ENCODE results near the gene APLP2.

APLP2 gene

DNA sequence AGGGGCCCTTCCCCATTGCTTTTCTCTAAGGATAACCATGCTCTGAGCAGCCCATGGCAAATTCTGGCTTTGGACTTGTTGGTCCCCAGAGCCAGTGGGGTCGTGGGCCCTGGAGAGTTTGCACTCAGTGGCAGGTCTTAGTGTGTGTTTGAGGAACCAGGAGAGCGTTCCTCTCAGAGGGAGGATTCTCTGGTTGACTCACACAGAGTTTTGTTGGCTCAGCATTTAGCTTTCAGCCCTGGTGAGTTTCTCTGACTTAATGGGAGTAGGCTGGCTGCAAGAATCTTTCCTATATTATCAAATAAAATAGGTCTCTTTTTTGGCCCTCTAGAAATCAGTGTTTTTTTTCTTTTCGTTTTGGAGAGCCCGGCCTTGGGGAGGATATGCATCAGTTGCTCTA, 110.8 kb downstream of the APLP2 start:
- DNase-seq: no peak
- Histone ChIP-seq H2BK5ac (ENCODE audit: low read length) (no peak overlapping the region), H3K4ac (ENCODE audit: low read depth, low read length) (no peak overlapping the region), H2BK120ac (ENCODE audit: low read depth, low read length) (no peak overlapping the region), H3K27ac (ENCODE audit: low read depth, low read length) (no peak overlapping the region), H3K56ac (ENCODE audit: low read length) (no peak overlapping the region), H3K18ac (ENCODE audit: low read length) (no peak overlapping the region), H3K79me1 (ENCODE audit: low read length) (no peaks in the 10 kb centered on the region), H3K23ac (ENCODE audit: low read length) (no peak overlapping the region), H3K27me3 (ENCODE audit: insufficient read depth, low read length, poor library complexity) (no peaks in the 10 kb centered on the region), H4K5ac (ENCODE audit: low read length) (no peak overlapping the region), H3K4me2 (ENCODE audit: low read length) (no peak overlapping the region), H4K8ac (ENCODE audit: low read depth, low read length) (no peak overlapping the region), H2BK15ac (replicated peaks; ENCODE audit: low read depth) (no peak overlapping the region), H3K36me3 (ENCODE audit: control insufficient read depth, insufficient read depth, low read length) (no peaks in the 10 kb centered on the region), H3K9ac (ENCODE audit: low read length) (no peak overlapping the region), H3K4me1 (ENCODE audit: control insufficient read depth, low read depth, low read length) (no peaks in the 10 kb centered on the region), H3K4me3 (ENCODE audit: low read length) (no peak overlapping the region), H3K79me2 (ENCODE audit: control insufficient read depth, insufficient read depth, low read length) (no peaks in the 10 kb centered on the region), H2AK5ac (ENCODE audit: low read length) (no peak overlapping the region)
- no CpG with 5 or more reads among the region's 4 CpGs for WGBS (ENCODE audit: extremely low coverage, insufficient coverage, low lambda C conversion rate)

DNA sequence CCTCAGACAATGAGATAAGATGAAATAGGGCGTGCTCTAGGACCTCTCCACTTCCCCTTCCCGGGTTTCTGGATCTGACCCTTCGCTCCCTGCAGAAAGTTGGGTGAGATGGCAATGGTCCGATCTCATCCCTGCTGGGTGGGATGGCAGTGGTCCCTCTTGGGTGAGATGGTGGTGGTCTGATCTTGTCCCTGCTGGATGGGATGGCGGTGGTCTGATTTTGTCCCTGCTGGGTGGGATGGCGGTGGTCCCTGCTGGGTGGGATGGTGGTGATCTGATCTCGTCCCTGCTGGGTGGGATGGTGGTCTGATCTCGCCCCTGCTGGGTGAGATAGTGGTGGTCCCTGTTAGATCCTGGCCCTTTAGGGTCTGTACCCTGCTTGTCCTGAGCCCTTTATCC, 111.2 kb downstream of the APLP2 start:
- H3K4me1 ChIP-seq (ENCODE audit: control insufficient read depth, low read depth, low read length): no peaks in the 10 kb centered on the region
- H3K56ac ChIP-seq (ENCODE audit: low read length): no peak overlapping the region
- H2BK120ac ChIP-seq (ENCODE audit: low read depth, low read length): no peak overlapping the region
- no peak overlapping the region for H3K4me3 ChIP-seq (ENCODE audit: low read length)
- H3K27ac ChIP-seq (ENCODE audit: low read depth, low read length): no peak overlapping the region
- H3K4ac ChIP-seq (ENCODE audit: low read depth, low read length): no peak overlapping the region
- no peak overlapping the region for H3K23ac ChIP-seq (ENCODE audit: low read length)
- no peak overlapping the region for H2BK15ac ChIP-seq (replicated peaks; ENCODE audit: low read depth)
- H3K27me3 ChIP-seq (ENCODE audit: insufficient read depth, low read length, poor library complexity): no peaks in the 10 kb centered on the region
- no CpG with 5 or more reads among the region's 8 CpGs for WGBS (ENCODE audit: extremely low coverage, insufficient coverage, low lambda C conversion rate)
- H3K18ac ChIP-seq (ENCODE audit: low read length): no peak overlapping the region
- no peak for DNase-seq
- no peak overlapping the region for H3K4me2 ChIP-seq (ENCODE audit: low read length)
- no peak overlapping the region for H2BK5ac ChIP-seq (ENCODE audit: low read length)
- no peaks in the 10 kb centered on the region for H3K79me1 ChIP-seq (ENCODE audit: low read length)
- H4K5ac ChIP-seq (ENCODE audit: low read length): no peak overlapping the region
- H3K36me3 ChIP-seq (ENCODE audit: control insufficient read depth, insufficient read depth, low read length): no peaks in the 10 kb centered on the region
- no peaks in the 10 kb centered on the region for H3K79me2 ChIP-seq (ENCODE audit: control insufficient read depth, insufficient read depth, low read length)
- no peak overlapping the region for H4K8ac ChIP-seq (ENCODE audit: low read depth, low read length)
- H3K9ac ChIP-seq (ENCODE audit: low read length): no peak overlapping the region
- no peak overlapping the region for H2AK5ac ChIP-seq (ENCODE audit: low read length)

DNA sequence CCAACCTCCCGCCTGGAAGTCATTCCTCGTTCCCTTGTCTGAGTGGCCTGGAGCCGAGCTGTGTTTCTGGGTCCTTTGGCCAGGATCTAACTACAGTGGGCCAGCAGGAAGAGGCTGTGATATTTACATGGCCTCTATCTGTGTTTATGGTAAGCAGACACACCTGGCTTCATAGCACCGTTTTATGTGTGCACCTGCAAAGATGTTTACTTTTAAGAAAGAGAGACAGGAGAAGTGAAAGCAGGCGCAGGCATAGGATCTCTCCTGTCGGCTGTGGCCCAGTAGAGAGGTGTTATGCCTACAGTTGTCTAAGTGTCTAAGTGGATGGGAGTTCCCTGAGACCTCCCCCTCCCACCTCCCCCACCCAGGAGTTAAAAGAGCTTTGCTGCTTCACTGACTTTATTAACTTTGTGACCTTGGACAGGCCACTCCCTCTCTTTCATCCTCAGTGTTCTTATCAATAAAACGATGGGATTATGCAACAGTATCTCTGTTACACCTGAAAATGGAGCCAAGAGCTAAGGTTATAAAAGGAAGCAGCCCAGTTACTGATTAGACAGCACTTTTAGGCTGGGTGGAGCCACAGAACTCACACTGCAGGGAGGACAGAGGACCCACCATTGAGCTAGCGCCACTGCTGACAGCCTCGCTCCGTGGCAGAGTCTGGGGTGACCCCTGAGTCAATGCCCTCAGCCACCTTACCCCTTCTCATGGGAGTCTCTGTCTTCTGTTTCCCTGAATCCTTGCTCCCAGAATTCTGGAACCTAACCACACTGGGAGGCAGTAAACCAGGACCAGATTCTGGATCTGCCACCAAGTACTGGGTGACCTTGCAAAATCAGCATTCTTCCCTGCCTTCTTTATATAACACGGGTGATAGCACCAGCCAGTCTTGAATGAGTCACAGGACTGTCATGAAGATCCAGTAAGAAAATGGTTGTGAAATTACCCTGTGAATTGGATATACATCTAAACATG, 111.9 kb downstream of the APLP2 start:
- Histone ChIP-seq H3K79me2 (ENCODE audit: control insufficient read depth, insufficient read depth, low read length) (no peaks in the 10 kb centered on the region), H3K27me3 (ENCODE audit: insufficient read depth, low read length, poor library complexity) (no peaks in the 10 kb centered on the region), H3K4me2 (ENCODE audit: low read length) (no peak overlapping the region), H4K8ac (ENCODE audit: low read depth, low read length) (no peak overlapping the region), H3K79me1 (ENCODE audit: low read length) (no peaks in the 10 kb centered on the region), H3K4me3 (ENCODE audit: low read length) (no peak overlapping the region), H3K36me3 (ENCODE audit: control insufficient read depth, insufficient read depth, low read length) (no peaks in the 10 kb centered on the region), H3K56ac (ENCODE audit: low read length) (no peak overlapping the region), H3K4me1 (ENCODE audit: control insufficient read depth, low read depth, low read length) (no peaks in the 10 kb centered on the region), H3K4ac (ENCODE audit: low read depth, low read length) (no peak overlapping the region), H3K27ac (ENCODE audit: low read depth, low read length) (no peak overlapping the region), H2BK15ac (replicated peaks; ENCODE audit: low read depth) (no peak overlapping the region), H2BK120ac (ENCODE audit: low read depth, low read length) (no peak overlapping the region), H3K23ac (ENCODE audit: low read length) (no peak overlapping the region), H4K5ac (ENCODE audit: low read length) (no peak overlapping the region), H3K18ac (ENCODE audit: low read length) (no peak overlapping the region), H3K9ac (ENCODE audit: low read length) (no peak overlapping the region), H2BK5ac (ENCODE audit: low read length) (no peak overlapping the region), H2AK5ac (ENCODE audit: low read length) (no peak overlapping the region)
- no peak for DNase-seq
- no CpG with 5 or more reads among the region's 11 CpGs for WGBS (ENCODE audit: extremely low coverage, insufficient coverage, low lambda C conversion rate)

DNA sequence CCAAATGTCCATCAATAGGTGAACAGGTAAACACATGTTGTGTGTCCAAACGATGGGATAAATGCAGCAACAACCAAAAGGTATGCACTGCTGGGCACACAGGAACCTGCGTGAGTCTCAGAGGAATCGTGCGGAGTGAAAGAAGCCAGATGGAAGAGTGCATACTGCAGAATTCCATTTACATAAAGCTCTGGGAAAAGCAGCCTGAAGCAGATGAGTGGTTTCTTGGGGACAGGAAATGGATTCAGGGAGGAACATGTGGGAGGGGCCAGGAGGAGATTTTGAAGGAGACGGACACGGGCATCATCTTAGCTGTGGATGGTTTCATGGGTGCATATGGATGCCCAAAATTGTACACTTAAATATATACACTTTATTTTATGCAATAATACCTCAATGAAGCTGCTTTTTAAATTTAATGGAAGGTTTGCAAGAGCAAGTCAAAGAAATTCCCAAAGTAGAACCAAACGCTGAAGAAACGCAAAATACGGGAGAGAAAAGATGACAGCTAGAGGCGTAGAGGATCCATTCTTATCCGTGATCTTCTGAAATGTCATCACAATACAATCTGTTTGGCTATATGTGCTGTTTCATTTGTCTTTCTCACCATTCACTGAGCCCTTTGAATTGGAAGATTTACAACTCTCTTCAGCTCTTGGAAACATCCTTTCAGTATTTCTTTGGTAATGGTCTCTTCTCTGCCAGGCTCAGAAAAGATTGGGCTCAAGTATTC, 114.3 kb downstream of the APLP2 start:
- no peak overlapping the region for H3K27ac ChIP-seq (ENCODE audit: low read depth, low read length)
- no peak overlapping the region for H3K4me3 ChIP-seq (ENCODE audit: low read length)
- no peak overlapping the region for H2AK5ac ChIP-seq (ENCODE audit: low read length)
- no peak overlapping the region for H3K9ac ChIP-seq (ENCODE audit: low read length)
- no peaks in the 10 kb centered on the region for H3K4me1 ChIP-seq (ENCODE audit: control insufficient read depth, low read depth, low read length)
- no peaks in the 10 kb centered on the region for H3K36me3 ChIP-seq (ENCODE audit: control insufficient read depth, insufficient read depth, low read length)
- no CpG with 5 or more reads among the region's 11 CpGs for WGBS (ENCODE audit: extremely low coverage, insufficient coverage, low lambda C conversion rate)
- H3K4me2 ChIP-seq (ENCODE audit: low read length): no peak overlapping the region
- no peak overlapping the region for H2BK120ac ChIP-seq (ENCODE audit: low read depth, low read length)
- H4K8ac ChIP-seq (ENCODE audit: low read depth, low read length): no peak overlapping the region
- no peak overlapping the region for H2BK15ac ChIP-seq (replicated peaks; ENCODE audit: low read depth)
- no peak overlapping the region for H2BK5ac ChIP-seq (ENCODE audit: low read length)
- no peak overlapping the region for H3K23ac ChIP-seq (ENCODE audit: low read length)
- H3K79me1 ChIP-seq (ENCODE audit: low read length): no peaks in the 10 kb centered on the region
- H3K56ac ChIP-seq (ENCODE audit: low read length): no peak overlapping the region
- H3K18ac ChIP-seq (ENCODE audit: low read length): no peak overlapping the region
- H3K79me2 ChIP-seq (ENCODE audit: control insufficient read depth, insufficient read depth, low read length): no peaks in the 10 kb centered on the region
- no peaks in the 10 kb centered on the region for H3K27me3 ChIP-seq (ENCODE audit: insufficient read depth, low read length, poor library complexity)
- DNase-seq: no peak
- H3K4ac ChIP-seq (ENCODE audit: low read depth, low read length): no peak overlapping the region
- H4K5ac ChIP-seq (ENCODE audit: low read length): no peak overlapping the region

DNA sequence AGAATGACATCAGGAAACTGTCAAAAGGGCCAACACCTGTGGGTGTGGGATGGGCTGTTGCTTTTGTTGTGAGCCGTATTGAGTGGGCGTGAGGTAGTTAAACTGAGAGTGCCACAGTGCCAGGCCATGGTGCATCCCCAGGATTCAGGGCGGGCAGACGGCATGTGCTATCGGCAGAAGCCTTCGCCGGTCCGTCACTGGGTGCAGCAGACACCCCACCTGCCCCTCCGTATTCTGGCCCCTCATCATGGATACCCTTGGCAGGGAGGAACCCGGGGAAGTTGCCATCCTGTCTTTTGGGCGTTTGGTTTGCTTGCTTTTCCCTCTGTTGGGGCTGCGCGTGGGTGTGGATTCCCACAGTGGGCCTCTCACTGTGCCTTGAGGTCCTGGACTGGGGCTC, 117.4 kb downstream of the APLP2 start:
- Histone ChIP-seq H2AK5ac (ENCODE audit: low read length) (no peak overlapping the region), H3K56ac (ENCODE audit: low read length) (no peak overlapping the region), H3K18ac (ENCODE audit: low read length) (no peak overlapping the region), H4K5ac (ENCODE audit: low read length) (no peak overlapping the region), H3K27ac (ENCODE audit: low read depth, low read length) (no peak overlapping the region), H3K36me3 (ENCODE audit: control insufficient read depth, insufficient read depth, low read length) (no peaks in the 10 kb centered on the region), H3K79me2 (ENCODE audit: control insufficient read depth, insufficient read depth, low read length) (no peaks in the 10 kb centered on the region), H3K9ac (ENCODE audit: low read length) (no peak overlapping the region), H3K4me3 (ENCODE audit: low read length) (no peak overlapping the region), H2BK120ac (ENCODE audit: low read depth, low read length) (no peak overlapping the region), H2BK5ac (ENCODE audit: low read length) (no peak overlapping the region), H4K8ac (ENCODE audit: low read depth, low read length) (no peak overlapping the region), H2BK15ac (replicated peaks; ENCODE audit: low read depth) (no peak overlapping the region), H3K4ac (ENCODE audit: low read depth, low read length) (no peak overlapping the region), H3K27me3 (ENCODE audit: insufficient read depth, low read length, poor library complexity) (no peaks in the 10 kb centered on the region), H3K79me1 (ENCODE audit: low read length) (no peaks in the 10 kb centered on the region), H3K4me1 (ENCODE audit: control insufficient read depth, low read depth, low read length) (no peaks in the 10 kb centered on the region), H3K23ac (ENCODE audit: low read length) (no peak overlapping the region), H3K4me2 (ENCODE audit: low read length) (no peak overlapping the region)
- no CpG with 5 or more reads among the region's 13 CpGs for WGBS (ENCODE audit: extremely low coverage, insufficient coverage, low lambda C conversion rate)
- no peak for DNase-seq

Measured in mesendoderm (in vitro differentiated cells).